Mucosa of descending colon (tissue), 3 donors: ENCODE data around the gene PATJ. TPM values are rescaled to one million over a fixed set of nuclear protein-coding genes. Genes with fewer than 3 reads are reported as not detected.
"Not testable (repeated sequence)": the region's sequence is repeated elsewhere in the genome, so short reads cannot be mapped to it uniquely, and the experiment has no call there.

ENCODE experiments used
- ATAC-seq: fragments of 200-7000 bp; cut with Tn5 transposase; one replicate; pipeline ENCODE4 v1.9.1; 2020; ENCODE audit warnings: mild to moderate bottlenecking, moderate library complexity
- DNase-seq, 3 donors: peaks; one replicate each; pipeline ENCODE4 v3.0.0-alpha.2; 2020
- H3K36me3 ChIP-seq: fragments of 200-600 bp; one replicate; pipeline ENCODE4 v1.8.0; 2021; ENCODE audit warnings: low read depth, mild to moderate bottlenecking
- H3K4me1 ChIP-seq: fragments of 200-600 bp; one replicate; pipeline ENCODE4 v1.8.0; 2021; ENCODE audit warnings: low read depth, mild to moderate bottlenecking
- H3K4me3 ChIP-seq: fragments of 200-600 bp; one replicate; pipeline ENCODE4 v1.8.0; 2021; ENCODE audit warnings: mild to moderate bottlenecking
- H3K9me3 ChIP-seq: fragments of 200-600 bp; one replicate; pipeline ENCODE4 v1.8.0; 2021; ENCODE audit warnings: mild to moderate bottlenecking
- intact Hi-C, 2 donors: fragments of 100-400 bp; cut with DNase I in 1 of 2; cut with micrococcal nuclease in 1 of 2; formaldehyde crosslinking; loops; one replicate each; pipeline versions ENCODE4 v1.11.0 to v1.11.1; 2022; cut with DNase I, micrococcal nuclease
- total RNA-seq, 3 donors: library from RNA; stranded (reverse); fragmentation: NEBNext Ultra II Directional in 2 of 3; extraction: Animal tissue kit (Norgen Biotek cat#: 25700) in 2 of 3; gene quantifications; one replicate each; pipeline versions ENCODE4 v1.2.1 to v1.2.4, GENCODE V29; 2021 to 2023
- TF ChIP-seq, protein P1 (sequence below): fragments of 200-600 bp; IDR thresholded peaks from one replicate; pipeline ENCODE4 v1.8.0; 2022; ENCODE audit warnings: antibody characterized with exemption, mild to moderate bottlenecking
- donor health status: DM: no; HTN: no; CAD: no; lungs with moderate emphysema.
- donor health status: DM: no; HTN: no; CAD: no.
- donor health status: DM: no; HTN: yes; CAD: no.

Gene PATJ
- total RNA-seq, 3 donors from 2014 or later = 58.6 to 112 (median 65.9) TPM

- Histone ChIP-seq H3K4me3 (no peak overlapping the region), H3K4me1 (no peaks in the 10 kb centered on the region), H3K9me3 (no peaks in the 10 kb centered on the region), H3K36me3 (no peaks in the 10 kb centered on the region)
- DNase-seq (no peak), ATAC-seq (no peak)
- TF ChIP-seq, protein P1, sequence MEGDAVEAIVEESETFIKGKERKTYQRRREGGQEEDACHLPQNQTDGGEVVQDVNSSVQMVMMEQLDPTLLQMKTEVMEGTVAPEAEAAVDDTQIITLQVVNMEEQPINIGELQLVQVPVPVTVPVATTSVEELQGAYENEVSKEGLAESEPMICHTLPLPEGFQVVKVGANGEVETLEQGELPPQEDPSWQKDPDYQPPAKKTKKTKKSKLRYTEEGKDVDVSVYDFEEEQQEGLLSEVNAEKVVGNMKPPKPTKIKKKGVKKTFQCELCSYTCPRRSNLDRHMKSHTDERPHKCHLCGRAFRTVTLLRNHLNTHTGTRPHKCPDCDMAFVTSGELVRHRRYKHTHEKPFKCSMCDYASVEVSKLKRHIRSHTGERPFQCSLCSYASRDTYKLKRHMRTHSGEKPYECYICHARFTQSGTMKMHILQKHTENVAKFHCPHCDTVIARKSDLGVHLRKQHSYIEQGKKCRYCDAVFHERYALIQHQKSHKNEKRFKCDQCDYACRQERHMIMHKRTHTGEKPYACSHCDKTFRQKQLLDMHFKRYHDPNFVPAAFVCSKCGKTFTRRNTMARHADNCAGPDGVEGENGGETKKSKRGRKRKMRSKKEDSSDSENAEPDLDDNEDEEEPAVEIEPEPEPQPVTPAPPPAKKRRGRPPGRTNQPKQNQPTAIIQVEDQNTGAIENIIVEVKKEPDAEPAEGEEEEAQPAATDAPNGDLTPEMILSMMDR = no peak
- intact Hi-C loops = no loop called here
Measured at GRCh38 chr1:61931587-61932279, 189.5 kb downstream of the PATJ start.

GRCh38 chr1:61935516-61935915 is 193.2 kb downstream of the PATJ start:
- no peaks in the 10 kb centered on the region for H3K36me3 ChIP-seq
- intact Hi-C loops = no loop called here
- ATAC-seq (no peak), DNase-seq (no peak)
- no peaks in the 10 kb centered on the region for H3K4me1 ChIP-seq
- TF ChIP-seq, protein P1 = no peak
- no peak overlapping the region for H3K4me3 ChIP-seq
- H3K9me3 ChIP-seq = no peaks in the 10 kb centered on the region

- Histone ChIP-seq H3K4me3 (no peak overlapping the region), H3K9me3 (no peaks in the 10 kb centered on the region), H3K4me1 (no peaks in the 10 kb centered on the region), H3K36me3 (no peaks in the 10 kb centered on the region)
- DNase-seq (no peak), ATAC-seq (no peak)
- intact Hi-C loops = no loop called here
- TF ChIP-seq, protein P1 = no peak
Measured at GRCh38 chr1:61936839-61937238, 194.6 kb downstream of the PATJ start.

- Histone ChIP-seq H3K4me1 (no peaks in the 10 kb centered on the region), H3K4me3 (no peak overlapping the region), H3K9me3 (no peaks in the 10 kb centered on the region), H3K36me3 (no peaks in the 10 kb centered on the region)
- ATAC-seq (no peak), DNase-seq (no peak)
- TF ChIP-seq, protein P1 = no peak
- intact Hi-C loops = no loop called here
Measured at GRCh38 chr1:61941794-61942193, 199.5 kb downstream of the PATJ start.

GRCh38 chr1:61942856-61943255 is 200.6 kb downstream of the PATJ start:
- Histone ChIP-seq H3K9me3 (no peaks in the 10 kb centered on the region), H3K4me1 (no peaks in the 10 kb centered on the region), H3K36me3 (no peaks in the 10 kb centered on the region), H3K4me3 (no peak overlapping the region)
- ATAC-seq = no peak
- TF ChIP-seq, protein P1 = no peak
- DNase-seq = no peak
- intact Hi-C loops = no loop called here

DNA sequence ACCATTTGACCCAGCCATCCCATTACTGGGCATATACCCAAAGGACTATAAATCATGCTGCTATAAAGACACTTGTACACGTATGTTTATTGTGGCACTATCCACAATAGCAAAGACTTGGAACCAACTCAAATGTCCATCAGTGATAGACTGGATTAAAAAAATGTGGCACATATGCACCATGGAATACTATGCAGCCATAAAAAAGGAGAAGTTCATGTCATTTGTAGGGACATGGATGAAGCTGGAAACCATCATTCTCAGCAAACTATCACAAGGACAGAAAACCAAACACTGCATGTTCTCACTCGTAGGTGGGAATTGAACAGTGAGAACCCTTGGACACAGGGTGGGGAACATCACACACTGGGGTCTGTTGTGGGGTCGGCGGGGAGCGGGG is 206.4 kb downstream of the PATJ start:
- intact Hi-C loops, H3K9me3 ChIP-seq, H3K4me1 ChIP-seq, H3K4me3 ChIP-seq, DNase-seq, ATAC-seq, H3K36me3 ChIP-seq: not testable (repeated sequence)
